Head of caudate nucleus (tissue), 42 donors: ENCODE data around the gene PDSS2.

ENCODE experiments used
- DNase-seq, 42 donors: peaks; one replicate each; pipeline versions ENCODE4 v3.0.0 to v3.0.0-alpha.2; 2020 to 2021; ENCODE audit warnings: mixed read lengths in 7 of 42
- intact Hi-C: fragments of 100-400 bp; cut with DNase I; formaldehyde crosslinking; loops from one replicate; pipeline ENCODE4 v1.15.0; 2022

PDSS2 gene, protein sequence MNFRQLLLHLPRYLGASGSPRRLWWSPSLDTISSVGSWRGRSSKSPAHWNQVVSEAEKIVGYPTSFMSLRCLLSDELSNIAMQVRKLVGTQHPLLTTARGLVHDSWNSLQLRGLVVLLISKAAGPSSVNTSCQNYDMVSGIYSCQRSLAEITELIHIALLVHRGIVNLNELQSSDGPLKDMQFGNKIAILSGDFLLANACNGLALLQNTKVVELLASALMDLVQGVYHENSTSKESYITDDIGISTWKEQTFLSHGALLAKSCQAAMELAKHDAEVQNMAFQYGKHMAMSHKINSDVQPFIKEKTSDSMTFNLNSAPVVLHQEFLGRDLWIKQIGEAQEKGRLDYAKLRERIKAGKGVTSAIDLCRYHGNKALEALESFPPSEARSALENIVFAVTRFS

DNA sequence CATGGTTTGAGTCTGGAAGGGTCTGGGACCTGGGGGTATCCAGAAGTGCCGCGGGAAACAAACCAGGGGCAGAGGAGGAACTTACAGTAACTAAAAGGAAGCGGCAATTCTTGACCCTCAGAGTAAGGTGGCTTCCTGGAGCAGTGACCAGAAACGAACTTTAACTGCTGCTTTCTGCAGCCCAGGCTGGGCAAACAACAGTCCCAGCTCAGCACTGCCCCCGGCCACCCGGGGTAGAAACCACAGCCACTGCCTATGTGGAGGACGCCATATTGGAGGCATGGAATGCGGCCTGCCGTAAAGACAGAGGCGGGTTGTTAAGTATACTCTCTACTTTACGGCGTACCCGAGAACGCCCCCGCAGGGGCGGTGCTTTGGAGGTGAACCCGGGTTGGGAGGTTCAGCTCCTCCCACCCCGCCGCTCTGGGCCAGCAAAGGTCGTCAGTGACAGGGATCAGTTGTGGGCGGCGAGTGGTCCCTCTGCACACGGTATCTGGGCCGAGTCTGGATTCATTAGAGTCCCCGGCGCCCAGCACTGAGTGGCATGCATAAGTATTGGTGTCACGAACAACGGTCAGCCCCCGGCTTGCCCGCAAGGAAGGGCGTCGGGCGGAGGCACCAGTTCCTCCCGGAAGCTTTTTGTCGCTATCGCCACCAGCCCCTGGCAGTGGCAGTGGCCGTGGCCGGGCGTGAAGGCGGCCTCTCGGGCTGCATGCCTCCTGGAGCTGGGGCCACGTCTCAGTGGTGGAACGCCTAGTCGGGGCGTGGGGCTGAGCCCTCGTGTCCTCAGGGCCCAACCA lies at the start of gene PDSS2:
TSS of gene PDSS2 (minus strand) at position 282 of the 800 bp plus-strand sequence. CDS start at position 3, 279 bp downstream.
- intact Hi-C loops = loop anchor here (5.0 kb wide), 1 partner anchor 33 kb away; the partner anchor contains the start of gene SOBP
- DNase-seq = peak; percentile 97 to 100 (median 99)

- DNase-seq = no peak
- intact Hi-C loops = no loop called here
Observed at GRCh38 chr6:107506145-107506544, 46.8 kb upstream of the PDSS2 start.

DNA sequence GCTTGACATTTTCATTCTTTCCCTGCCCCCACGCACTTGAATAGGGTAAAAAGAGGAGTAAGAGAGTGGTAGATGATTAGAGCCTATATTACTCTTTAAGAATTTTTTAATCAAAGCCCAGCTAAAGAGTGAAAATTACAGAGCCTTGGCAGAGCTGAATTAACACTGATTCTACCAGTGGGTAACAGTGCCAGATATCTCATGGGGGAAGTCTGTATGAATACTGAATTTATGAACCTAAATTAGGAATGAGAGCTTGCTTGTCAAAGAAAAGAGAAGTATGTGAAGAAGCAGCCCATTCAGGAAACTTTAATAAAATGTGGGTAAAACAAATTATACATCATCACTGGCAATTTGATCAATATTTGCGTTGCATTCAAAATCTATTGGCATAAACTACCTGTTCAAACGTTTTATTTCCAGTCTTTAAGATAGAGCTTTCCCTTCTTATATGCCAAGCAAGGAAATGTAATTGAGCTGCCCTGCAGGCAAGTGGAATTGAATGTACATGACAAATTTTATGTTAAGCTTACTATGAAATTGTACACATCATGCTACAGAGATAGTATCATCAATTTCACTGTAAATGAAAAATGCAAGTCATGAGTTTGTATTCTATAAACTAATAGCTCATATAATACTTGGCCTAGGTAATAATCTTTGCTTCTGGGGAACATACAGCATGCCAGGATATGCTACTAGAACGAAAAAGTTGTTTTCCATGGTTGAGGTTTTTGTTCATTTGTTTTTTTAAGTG lies 45.1 kb upstream of the PDSS2 start:
- intact Hi-C loops = no loop called here
- no peak for DNase-seq

DNA sequence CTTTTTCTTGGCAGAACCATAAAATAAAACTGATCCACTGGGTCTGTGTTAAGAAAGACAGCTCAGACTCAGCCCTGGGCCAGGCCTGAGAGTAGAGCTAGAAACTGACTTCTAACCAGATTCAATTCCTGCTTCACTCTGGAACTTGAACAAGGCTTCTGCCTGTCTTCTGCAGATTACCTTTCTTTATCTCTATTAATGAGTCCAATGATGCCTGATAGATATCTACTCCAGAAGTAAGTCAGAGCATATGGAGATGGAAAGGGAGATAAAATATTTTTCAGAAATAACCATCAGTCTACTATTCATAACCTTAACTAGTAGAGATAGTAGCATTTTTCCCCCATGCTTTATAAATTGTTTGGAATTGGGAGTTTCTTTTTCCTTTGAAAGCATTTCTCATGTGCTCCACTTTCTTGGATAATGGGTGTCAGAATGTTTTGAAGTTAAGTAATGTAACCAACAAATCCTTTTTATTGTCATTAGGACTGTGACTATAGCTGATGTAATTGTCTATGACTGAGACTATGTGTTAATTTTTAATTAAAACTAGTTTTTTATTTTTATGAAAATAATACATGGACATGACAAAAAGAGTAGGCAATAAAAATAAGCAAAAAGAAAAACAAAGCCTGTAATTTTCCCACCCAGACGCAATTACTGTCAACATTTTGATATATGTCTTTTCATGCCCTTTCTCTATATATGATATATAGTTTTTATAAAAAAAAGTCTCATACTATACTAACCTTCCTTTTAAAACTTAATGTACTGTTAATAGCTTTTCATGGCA lies 37.7 kb upstream of the PDSS2 start:
- no peak for DNase-seq
- intact Hi-C loops = no loop called here

DNA sequence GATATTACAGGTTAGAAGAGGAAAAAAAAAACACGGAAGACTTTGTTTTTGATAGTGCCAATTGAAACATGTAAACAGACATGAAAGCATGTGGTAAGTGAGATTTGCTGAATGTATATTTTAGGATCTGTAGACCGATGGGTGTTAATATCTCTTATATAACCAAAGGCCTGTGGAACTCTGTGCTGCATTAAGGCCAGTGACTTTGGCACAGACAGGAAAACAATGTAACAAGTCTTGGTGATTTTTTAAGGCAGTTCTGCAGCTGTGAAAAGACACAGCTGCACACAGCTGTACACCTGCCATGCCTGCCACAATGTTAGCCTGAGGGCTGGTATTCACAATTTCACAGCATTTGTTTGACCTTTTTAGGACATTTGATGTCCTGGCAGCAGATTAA lies 36.6 kb upstream of the PDSS2 start:
- no peak for DNase-seq
- intact Hi-C loops = no loop called here

DNA sequence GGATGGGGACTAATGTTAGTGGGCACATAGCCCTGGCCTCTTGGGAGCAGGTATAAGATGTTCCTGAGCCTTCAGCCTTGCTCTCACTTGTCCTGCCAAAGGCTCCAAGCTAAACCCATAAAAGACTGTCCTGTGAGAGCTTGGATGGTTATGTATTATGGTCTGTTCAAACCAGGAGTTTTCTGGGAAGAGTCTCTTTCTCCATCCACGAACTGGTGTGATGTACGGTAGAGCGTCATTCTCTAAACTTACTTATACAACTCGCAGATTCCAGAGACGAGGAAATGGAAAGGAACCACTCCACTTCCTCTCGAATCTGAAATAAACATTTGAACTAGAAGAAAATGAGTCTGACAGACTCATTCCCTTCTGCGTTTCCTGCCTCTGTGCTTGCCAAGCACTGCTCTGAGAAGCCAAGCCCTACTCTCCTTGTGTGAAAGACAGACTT lies 35.9 kb upstream of the PDSS2 start:
- DNase-seq = peak in 3 of 42 donors; percentile 32 to 54 (median 37)
- intact Hi-C loops = no loop called here

DNA sequence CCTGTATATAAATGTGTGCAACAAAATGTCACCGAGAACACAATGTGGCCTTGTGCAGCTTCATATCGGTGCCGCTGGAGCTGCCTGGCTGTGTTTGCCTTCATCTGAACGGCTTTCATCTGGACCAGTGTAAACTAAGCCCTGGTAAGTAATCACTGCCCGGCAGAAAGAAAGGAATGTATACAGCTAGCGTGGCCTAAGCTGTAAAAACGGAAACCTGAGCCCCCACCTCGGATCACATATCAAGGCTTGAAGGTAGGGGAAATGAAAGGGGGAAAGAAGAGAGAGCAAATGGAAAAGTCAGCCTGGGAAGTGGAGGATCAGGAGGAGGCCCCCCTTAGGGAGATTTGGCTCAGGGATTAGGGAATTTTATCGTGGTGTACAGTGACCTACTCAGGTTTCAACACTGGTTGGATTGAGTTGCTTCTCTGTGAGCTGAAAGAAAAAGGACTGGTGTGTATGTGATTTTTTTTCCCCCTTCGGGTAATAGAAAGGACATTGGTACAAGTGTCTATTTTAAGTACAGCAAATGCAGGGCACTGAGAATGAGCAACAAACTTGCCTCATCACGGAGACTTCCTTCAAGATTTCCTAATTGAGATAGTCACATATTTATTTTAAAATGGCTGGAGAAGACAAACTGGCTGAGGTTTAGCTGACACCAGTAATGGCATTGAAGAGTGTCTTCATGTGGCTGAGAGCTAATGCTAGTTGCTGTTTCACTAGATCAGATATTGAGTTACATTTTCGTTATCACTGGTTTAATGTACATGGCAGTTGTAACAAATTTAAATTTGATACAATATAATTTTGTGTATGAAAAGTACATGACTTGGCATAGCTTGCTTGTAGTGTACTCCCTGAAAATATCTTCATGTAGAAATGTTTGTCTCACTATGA lies 34.0 kb upstream of the PDSS2 start:
- DNase-seq = peak in 32 of 42 donors; percentile 13 to 73 (median 46)
- intact Hi-C loops = loop anchor here (5.0 kb wide), 3 partner anchors 36 to 376 kb away; partner anchors contain the start of genes BEND3 and PDSS2

DNA sequence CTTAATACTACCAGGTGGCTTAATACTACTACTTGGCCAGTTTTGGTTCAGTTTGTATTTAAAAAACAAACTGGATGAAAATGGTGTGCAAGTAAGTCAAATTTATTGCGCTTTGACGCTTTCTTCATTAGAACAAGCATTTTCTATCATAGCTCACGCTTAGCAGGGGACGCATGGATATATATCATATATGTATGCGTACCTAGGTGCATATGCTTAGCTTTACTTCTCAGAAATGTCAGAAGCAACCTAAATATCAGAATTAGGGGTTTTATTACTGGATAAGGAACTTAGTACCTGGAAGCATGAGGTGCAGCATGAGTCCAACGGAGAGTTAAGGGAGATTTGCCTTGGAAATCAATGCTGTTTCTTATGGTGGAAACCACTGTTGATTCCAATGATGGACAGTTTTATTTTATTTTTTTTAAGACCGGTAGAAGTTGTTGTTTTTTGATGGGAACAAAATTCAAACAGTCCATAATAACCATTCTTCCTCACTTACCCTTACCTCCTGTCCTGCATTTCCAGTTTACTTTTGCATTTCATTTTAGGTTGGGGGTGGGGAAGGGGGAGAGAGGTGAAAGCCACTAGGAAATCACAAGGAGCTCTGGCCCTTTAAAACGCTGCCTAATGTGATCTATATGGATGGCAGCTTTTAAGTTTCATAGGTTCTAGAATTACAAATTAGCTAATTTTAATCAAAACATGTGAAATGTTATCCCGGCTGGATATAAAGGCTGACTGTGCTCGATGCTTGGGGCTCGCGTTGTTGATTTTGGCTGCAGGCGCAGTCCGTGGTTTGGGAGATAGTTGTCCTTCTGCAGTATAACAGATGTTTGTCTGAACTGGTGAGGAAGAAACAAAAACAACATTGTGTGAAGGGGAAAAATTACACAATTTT lies 32.6 kb upstream of the PDSS2 start:
- DNase-seq = peak; percentile 18 to 85 (median 60)
- intact Hi-C loops = loop anchor here (5.0 kb wide), 3 partner anchors 35 to 375 kb away; partner anchors contain the start of genes BEND3 and PDSS2

GRCh38 chr6:107491138-107491609 lies 31.8 kb upstream of the PDSS2 start:
- intact Hi-C loops = loop anchor here (5.0 kb wide), 3 partner anchors 34 to 374 kb away; partner anchors contain the start of genes BEND3 and PDSS2
- peak in 41 of 42 donors; percentile 27 to 81 (median 61) for DNase-seq

DNA sequence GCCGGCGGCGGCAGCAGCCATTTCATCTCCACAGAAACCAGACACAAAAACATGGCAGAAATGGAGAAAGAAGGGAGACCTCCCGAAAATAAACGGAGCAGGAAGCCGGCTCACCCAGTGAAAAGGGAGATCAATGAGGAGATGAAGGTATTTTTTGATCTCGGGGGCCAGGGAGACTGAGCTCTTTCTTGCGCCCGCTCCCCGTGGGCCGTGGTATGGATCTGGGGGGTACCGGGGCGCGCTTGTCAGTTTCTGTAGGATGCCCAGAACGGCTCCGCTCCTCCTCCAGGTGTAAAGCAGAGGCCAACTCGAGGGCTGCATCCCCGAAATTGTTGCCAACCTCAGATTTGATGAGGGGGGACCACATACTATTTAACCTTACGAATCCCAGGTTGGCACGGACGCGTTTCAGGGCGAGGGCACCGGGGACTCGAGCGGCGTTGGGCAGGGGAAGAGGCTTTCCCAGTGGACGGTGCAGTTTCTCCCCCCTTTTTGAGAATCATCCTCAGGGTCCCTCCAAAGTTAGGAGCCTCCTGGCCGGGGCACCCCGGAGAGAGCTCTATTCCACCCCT lies 31.3 kb upstream of the PDSS2 start:
- DNase-seq = peak in 35 of 42 donors; percentile 7 to 68 (median 40)
- intact Hi-C loops = loop anchor here (5.0 kb wide), 3 partner anchors 33 to 373 kb away; partner anchors contain the start of genes BEND3 and PDSS2

GRCh38 chr6:107489636-107490565 lies 30.5 kb upstream of the PDSS2 start, which contains the start of gene SOBP:
Gene SOBP, plus strand, starts transcription at chr6:107490117. Its CDS starts 500 bp downstream, at chr6:107490617.
- DNase-seq = peak; percentile 25 to 91 (median 78)
- intact Hi-C loops = loop anchor here (5.0 to 10.0 kb wide), 4 partner anchors 33 to 373 kb away; partner anchors contain the start of genes BEND3 and PDSS2

DNA sequence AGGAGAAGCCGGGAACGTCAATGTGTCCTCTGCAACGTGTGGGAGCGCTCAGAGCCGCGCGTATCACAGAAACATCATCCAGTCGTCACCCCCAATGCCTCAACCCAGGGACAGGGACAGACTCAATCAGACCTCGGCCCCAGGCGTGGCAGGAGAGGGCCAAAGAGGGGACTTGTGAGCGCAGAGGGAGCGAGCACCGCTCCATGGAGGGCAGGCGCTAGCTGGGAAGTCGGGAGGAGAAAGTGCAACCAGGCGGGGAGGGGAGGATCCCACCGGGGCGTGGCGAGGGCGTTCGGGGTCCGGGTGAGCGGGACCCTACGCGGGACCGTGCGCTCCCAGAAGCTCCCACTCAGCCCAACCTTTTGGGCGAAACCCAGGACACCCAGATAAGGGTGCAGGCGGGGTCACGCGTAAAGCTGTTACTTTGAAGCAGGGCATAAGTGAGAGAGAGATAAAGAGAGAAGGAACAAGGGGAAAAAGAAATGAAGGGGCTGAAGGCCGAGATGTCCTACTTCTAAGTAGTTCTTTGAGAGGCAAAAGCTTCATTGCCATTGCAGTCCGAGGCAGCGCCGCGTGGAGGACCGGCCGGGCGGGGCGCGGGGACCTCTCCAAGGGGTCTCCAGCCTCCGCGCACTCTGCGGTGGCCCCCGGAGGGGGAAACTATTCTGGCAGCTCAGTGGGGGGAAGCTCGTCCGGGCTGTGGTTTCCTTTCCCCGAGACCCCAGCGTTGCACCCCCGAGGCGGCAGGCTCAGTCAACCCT lies 29.7 kb upstream of the PDSS2 start:
- DNase-seq = peak; percentile 26 to 86 (median 64)
- intact Hi-C loops = loop anchor here (10.0 kb wide), 1 partner anchor 176 kb away; no protein-coding TSS in a partner anchor

- peak in 12 of 42 donors; percentile 6 to 47 (median 28) for DNase-seq
Observed at GRCh38 chr6:107488174-107488874, 29.0 kb upstream of the PDSS2 start.

More at GRCh38 chr6:107488174-107488874, 29.0 kb upstream of the PDSS2 start:
- intact Hi-C loops = loop anchor here (10.0 kb wide), 1 partner anchor 176 kb away; no protein-coding TSS in a partner anchor
